Neural progenitor cell (in vitro differentiated cells): Measurements from ENCODE around the gene KLHDC9. TPM values are rescaled to one million over a fixed set of nuclear protein-coding genes. Genes with fewer than 3 reads are reported as not detected.

Experiments used
- DNase-seq: peaks from one replicate; pipeline ENCODE4 v3.0.0-alpha.2; 2016; ENCODE audit warnings: low spot score
- H2AFZ ChIP-seq: fragments of 200-600 bp; sonication (generic); replicated peaks from 2 replicates; pipeline ENCODE4 v1.6.1; 2016; ENCODE audit warnings: antibody characterized with exemption
- H3F3A ChIP-seq: fragments of 200-600 bp; sonication (generic); 2 replicates; pipeline ENCODE4 v1.6.1; 2016; ENCODE audit warnings: antibody characterized with exemption, low read depth
- H3K27ac ChIP-seq: fragments of 200-600 bp; sonication (generic); 2 replicates; pipeline ENCODE4 v1.5.1; 2016; ENCODE audit warnings: mild to moderate bottlenecking
- H3K27me3 ChIP-seq: fragments of 200-600 bp; sonication (generic); 2 replicates; pipeline ENCODE4 v1.6.1; 2016; ENCODE audit warnings: mild to moderate bottlenecking, moderate library complexity
- H3K36me3 ChIP-seq: fragments of 200-600 bp; sonication (generic); 2 replicates; pipeline ENCODE4 v1.5.1; 2016
- H3K4me1 ChIP-seq: fragments of 200-600 bp; sonication (generic); 2 replicates; pipeline ENCODE4 v1.6.1; 2016; ENCODE audit warnings: mixed run types
- H3K4me2 ChIP-seq: fragments of 200-600 bp; sonication (generic); 2 replicates; pipeline ENCODE4 v1.6.1; 2016
- H3K4me3 ChIP-seq: fragments of 200-600 bp; sonication (generic); 2 replicates; pipeline ENCODE4 v1.5.1; 2016
- H3K79me2 ChIP-seq: fragments of 200-600 bp; sonication (generic); 2 replicates; pipeline ENCODE4 v1.6.1; 2016; ENCODE audit warnings: low read depth
- H3K9ac ChIP-seq: fragments of 200-600 bp; sonication (generic); 2 replicates; pipeline ENCODE4 v1.6.1; 2016
- H3K9me3 ChIP-seq: fragments of 200-600 bp; sonication (generic); 2 replicates; pipeline ENCODE4 v1.5.1; 2016; ENCODE audit warnings: low read depth
- H4K20me1 ChIP-seq: fragments of 200-600 bp; sonication (generic); 2 replicates; pipeline ENCODE4 v1.6.1; 2016; ENCODE audit warnings: low read depth
- H3K27ac Mint-ChIP-seq: 3 replicates; pipeline ENCODE4 v1.8.0; 2021; ENCODE audit warnings: mixed read lengths
- H3K27me3 Mint-ChIP-seq: 2 replicates; pipeline ENCODE4 v1.8.0; 2022; ENCODE audit warnings: low read depth, mild to moderate bottlenecking, inconsistent platforms, moderate library complexity, mixed read lengths; ENCODE audit not compliant: insufficient read depth
- H3K36me3 Mint-ChIP-seq: 3 replicates; pipeline ENCODE4 v1.8.0; 2021; ENCODE audit warnings: mixed read lengths
- H3K4me1 Mint-ChIP-seq: 3 replicates; pipeline ENCODE4 v1.8.0; 2021; ENCODE audit warnings: mixed read lengths
- H3K4me3 Mint-ChIP-seq: 3 replicates; pipeline ENCODE4 v1.8.0; 2021; ENCODE audit warnings: mild to moderate bottlenecking, moderate library complexity, mixed read lengths
- H3K9me3 Mint-ChIP-seq: 3 replicates; pipeline ENCODE4 v1.8.0; 2020; ENCODE audit warnings: mixed read lengths
- EZH2 ChIP-seq: fragments of 200-600 bp; sonication (generic); IDR thresholded peaks from 2 replicates; pipeline ENCODE4 v1.6.1; 2017; ENCODE audit warnings: antibody characterized with exemption, mild to moderate bottlenecking, moderate library complexity
- EZH2phosphoT487 ChIP-seq: fragments of 200-600 bp; sonication (generic); IDR thresholded peaks from 2 replicates; pipeline ENCODE4 v1.6.1; 2017; ENCODE audit warnings: antibody characterized with exemption
- total RNA-seq: library from RNA; depleted of rRNA; stranded (reverse); fragments of >200 nt; gene quantifications from 2 replicates; pipeline ENCODE4 v1.2.3, GENCODE V29; 2015; ENCODE audit warnings: low replicate concordance
- TF ChIP-seq, protein P1 (sequence below): fragments of 200-600 bp; sonication (generic); IDR thresholded peaks from 2 replicates; pipeline ENCODE4 v1.5.1; 2017; ENCODE audit warnings: antibody characterized with exemption, mild to moderate bottlenecking

The KLHDC9 gene
- total RNA-seq, 1 donor from 2014 or later, result 12.6 TPM

DNA sequence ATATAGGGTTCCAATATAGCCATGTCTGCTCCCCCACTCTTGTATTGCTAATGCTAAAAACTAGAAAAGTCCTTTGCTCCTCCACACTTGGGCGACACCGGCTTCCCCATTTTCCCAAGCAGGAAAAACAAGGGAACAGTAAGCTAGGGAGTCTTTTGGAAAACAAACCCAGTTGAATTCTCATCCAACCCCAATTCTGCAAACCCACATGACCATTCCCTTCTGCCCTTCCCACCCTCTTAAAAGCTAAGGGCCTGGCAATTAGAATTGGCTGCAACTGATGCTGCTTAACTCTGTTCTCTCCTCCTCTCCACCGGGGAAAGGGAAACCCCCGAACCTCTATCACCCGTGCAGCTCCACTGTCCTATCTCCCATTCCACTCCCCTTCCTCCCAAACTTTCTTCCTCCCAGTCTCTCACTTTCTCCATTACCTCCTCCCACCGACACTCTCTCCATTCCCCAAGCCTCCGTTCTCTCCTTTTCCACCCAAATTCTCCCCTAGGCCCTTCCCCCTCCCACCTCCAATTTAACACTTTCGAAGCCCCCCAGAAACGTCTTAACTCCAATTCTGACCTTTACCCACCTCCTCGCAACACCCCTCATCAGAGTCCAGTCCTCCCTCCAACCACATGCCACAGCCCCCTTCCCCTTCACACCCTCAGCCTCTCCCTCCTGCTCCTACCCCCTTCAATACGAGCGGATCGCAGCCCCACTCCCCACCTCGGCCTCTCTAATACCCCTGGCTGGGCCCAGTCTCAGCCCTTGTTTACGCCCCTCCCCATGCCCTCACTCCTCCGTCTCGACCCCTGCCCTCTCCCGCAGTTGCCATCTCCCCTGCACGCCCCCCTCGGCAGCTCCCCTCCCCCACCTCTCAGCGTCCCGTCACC is 33.6 kb downstream of the KLHDC9 start:
- H3K36me3 Mint-ChIP-seq, result peaks cover 22% of the 10 kb centered on the region
- Histone ChIP-seq H4K20me1 (peaks cover 15% of the 10 kb centered on the region), H2AFZ (peak overlapping the region; percentile 58)

DNA sequence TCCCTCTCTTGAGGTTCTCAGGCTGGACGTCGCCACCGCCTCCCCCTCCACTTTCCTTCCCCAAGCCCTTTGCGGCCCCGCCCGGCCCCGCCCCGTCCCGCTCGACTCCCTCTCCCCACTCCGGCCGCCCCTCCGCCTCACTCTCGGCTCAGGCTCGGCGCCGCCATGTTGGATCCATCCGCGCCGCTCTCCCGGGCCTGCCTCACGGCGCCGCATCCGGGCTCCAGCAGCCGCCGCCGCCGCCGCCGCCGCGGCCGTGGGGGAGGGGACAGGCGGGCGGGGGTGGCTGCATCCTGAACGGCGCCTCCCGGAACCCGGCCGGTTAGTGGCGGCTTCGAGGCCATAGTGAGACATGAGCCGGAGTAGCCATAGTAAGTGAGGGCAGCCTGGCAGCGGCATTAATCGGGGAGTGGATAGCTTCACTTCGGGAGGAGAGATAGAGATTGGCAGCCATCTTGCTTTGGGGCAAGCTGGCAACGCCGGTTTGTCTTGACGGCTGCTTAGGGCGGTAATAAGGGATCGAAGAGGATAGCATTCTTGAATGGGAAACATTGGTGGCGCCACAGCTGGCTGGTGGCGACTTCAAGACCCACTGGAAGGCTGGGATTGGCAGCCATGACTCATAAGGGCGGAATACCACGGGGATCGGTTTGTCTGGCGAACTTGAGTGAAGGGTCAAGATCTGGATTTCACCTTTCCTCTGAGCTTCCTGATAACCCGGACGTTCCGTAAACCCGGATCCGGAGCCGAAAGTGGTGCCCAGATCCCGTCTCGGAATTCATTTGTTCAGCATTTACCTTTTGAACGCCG is 34.5 kb downstream of the KLHDC9 start, which contains the start of gene DEDD:
DEDD (minus strand) TSS at position 258 of the 810 bp plus-strand sequence. CDS start 8,205 bp downstream, outside the sequence.
- Histone ChIP-seq H3K4me3 (peak within 1 kb of the TSS; percentile 77), H3K27me3 (no peaks in the 10 kb centered on the region), H3K4me2 (peak within 1 kb of the TSS; percentile 90), H3K9ac (peak within 1 kb of the TSS; percentile 78), H3K9me3 (no peaks in the 10 kb centered on the region), H3K27ac (peak within 1 kb of the TSS; percentile 98), H4K20me1 (peaks cover 10% of the 10 kb centered on the region), H2AFZ (peak within 1 kb of the TSS; percentile 79), H3K79me2 (peaks cover 64% of the 10 kb centered on the region), H3F3A (peaks cover 38% of the 10 kb centered on the region), H3K36me3 (no peaks in the 10 kb centered on the region), H3K4me1 (peaks cover 20% of the 10 kb centered on the region)
- peak; percentile 98 for DNase-seq
- H3K4me1 Mint-ChIP-seq, result peaks cover 25% of the 10 kb centered on the region
- H3K4me3 Mint-ChIP-seq, result no peak within 1 kb of the TSS
- no peaks in the 10 kb centered on the region for H3K9me3 Mint-ChIP-seq
- peaks cover 17% of the 10 kb centered on the region for H3K36me3 Mint-ChIP-seq
- TF ChIP-seq EZH2phosphoT487, result no peak
- TF ChIP-seq, protein P1, sequence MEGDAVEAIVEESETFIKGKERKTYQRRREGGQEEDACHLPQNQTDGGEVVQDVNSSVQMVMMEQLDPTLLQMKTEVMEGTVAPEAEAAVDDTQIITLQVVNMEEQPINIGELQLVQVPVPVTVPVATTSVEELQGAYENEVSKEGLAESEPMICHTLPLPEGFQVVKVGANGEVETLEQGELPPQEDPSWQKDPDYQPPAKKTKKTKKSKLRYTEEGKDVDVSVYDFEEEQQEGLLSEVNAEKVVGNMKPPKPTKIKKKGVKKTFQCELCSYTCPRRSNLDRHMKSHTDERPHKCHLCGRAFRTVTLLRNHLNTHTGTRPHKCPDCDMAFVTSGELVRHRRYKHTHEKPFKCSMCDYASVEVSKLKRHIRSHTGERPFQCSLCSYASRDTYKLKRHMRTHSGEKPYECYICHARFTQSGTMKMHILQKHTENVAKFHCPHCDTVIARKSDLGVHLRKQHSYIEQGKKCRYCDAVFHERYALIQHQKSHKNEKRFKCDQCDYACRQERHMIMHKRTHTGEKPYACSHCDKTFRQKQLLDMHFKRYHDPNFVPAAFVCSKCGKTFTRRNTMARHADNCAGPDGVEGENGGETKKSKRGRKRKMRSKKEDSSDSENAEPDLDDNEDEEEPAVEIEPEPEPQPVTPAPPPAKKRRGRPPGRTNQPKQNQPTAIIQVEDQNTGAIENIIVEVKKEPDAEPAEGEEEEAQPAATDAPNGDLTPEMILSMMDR, result peak; percentile 26
- no peaks in the 10 kb centered on the region for H3K27me3 Mint-ChIP-seq
- peak within 1 kb of the TSS; percentile 95 for H3K27ac Mint-ChIP-seq

More for the DNA sequence above, 33.6 kb downstream of the KLHDC9 start:
- peaks cover 73% of the 10 kb centered on the region for H3K79me2 ChIP-seq
- no peaks in the 10 kb centered on the region for H3K27me3 ChIP-seq
- H3K9me3 ChIP-seq, result no peaks in the 10 kb centered on the region
- Mint-ChIP-seq H3K27me3 (no peaks in the 10 kb centered on the region), H3K9me3 (no peaks in the 10 kb centered on the region), H3K27ac (peak overlapping the region; percentile 95), H3K4me3 (no peak overlapping the region), H3K4me1 (peaks cover 26% of the 10 kb centered on the region)
- peak; percentile 36 for DNase-seq
- peak overlapping the region; percentile 90 for H3K4me2 ChIP-seq
- no peaks in the 10 kb centered on the region for H3K36me3 ChIP-seq
- peak overlapping the region; percentile 98 for H3K27ac ChIP-seq
- peaks cover 38% of the 10 kb centered on the region for H3F3A ChIP-seq
- H3K9ac ChIP-seq, result peak overlapping the region; percentile 78
- peaks cover 20% of the 10 kb centered on the region for H3K4me1 ChIP-seq
- TF ChIP-seq EZH2 (no peak), EZH2phosphoT487 (no peak)
- TF ChIP-seq, protein P1, result no peak
- peak overlapping the region; percentile 77 for H3K4me3 ChIP-seq

DNA sequence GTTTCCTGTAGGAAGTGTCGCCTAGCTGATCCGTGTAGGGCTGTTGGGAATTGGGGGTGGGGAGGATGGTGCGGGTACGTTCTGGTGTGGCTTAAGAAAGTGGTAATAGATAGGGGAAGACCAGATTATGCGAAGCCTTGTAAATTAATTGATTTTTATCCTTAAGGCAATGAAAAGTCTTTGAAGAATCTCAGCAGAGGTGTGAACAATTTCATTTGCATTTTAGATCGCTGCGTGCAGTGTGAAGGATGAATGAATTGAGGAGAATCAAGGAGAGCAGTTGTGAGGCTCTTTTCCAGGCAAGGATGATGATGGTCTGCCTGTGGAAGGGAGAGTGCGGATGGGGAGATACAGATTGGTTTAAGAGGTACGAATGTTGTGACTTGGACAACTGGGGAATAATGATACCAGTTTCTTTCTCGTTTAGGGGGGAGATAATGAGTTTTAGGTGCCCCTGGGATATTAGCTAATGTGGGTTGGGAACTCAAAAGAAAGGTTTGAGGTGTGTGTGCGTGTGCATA is 35.1 kb downstream of the KLHDC9 start:
- H3K9me3 Mint-ChIP-seq, result no peaks in the 10 kb centered on the region
- no peak for TF ChIP-seq EZH2phosphoT487
- TF ChIP-seq, protein P1, result no peak

More for the DNA sequence above, 35.1 kb downstream of the KLHDC9 start:
- no peaks in the 10 kb centered on the region for H3K27me3 Mint-ChIP-seq
- peaks cover 58% of the 10 kb centered on the region for H3K79me2 ChIP-seq
- H3K9ac ChIP-seq, result peak overlapping the region; percentile 51
- peak overlapping the region; percentile 79 for H2AFZ ChIP-seq
- peaks cover 13% of the 10 kb centered on the region for H3K36me3 Mint-ChIP-seq
- peaks cover 7% of the 10 kb centered on the region for H4K20me1 ChIP-seq
- H3K4me3 Mint-ChIP-seq, result no peak overlapping the region
- H3K4me1 ChIP-seq, result peaks cover 20% of the 10 kb centered on the region
- no peaks in the 10 kb centered on the region for H3K9me3 ChIP-seq
- H3K4me1 Mint-ChIP-seq, result peaks cover 25% of the 10 kb centered on the region
- peaks cover 38% of the 10 kb centered on the region for H3F3A ChIP-seq
- peak overlapping the region; percentile 90 for H3K4me2 ChIP-seq
- no peak overlapping the region for H3K27ac Mint-ChIP-seq
- peak overlapping the region; percentile 77 for H3K4me3 ChIP-seq
- H3K36me3 ChIP-seq, result no peaks in the 10 kb centered on the region
- no peak for DNase-seq
- H3K27me3 ChIP-seq, result no peaks in the 10 kb centered on the region
- H3K27ac ChIP-seq, result peak overlapping the region; percentile 98
